ENCODE results near the gene FXYD4.
"Not testable (repeated sequence)": the region's sequence is repeated elsewhere in the genome, so short reads cannot be mapped to it uniquely, and the experiment has no call there.

The FXYD4 gene

GRCh38 chr10:43371418-43371817 is at the start of gene FXYD4:
Gene FXYD4 (plus strand): TSS chr10:43371636. CDS start chr10:43373747, 2,111 bp downstream.
- in situ Hi-C loops (cut with HindIII; ENCODE audit: low sequenced_read_pairs) = no loop called here

- in situ Hi-C loops (cut with HindIII; ENCODE audit: low sequenced_read_pairs) = no loop called here
Observed at GRCh38 chr10:43322331-43322730, 49.1 kb upstream of the FXYD4 start.

DNA sequence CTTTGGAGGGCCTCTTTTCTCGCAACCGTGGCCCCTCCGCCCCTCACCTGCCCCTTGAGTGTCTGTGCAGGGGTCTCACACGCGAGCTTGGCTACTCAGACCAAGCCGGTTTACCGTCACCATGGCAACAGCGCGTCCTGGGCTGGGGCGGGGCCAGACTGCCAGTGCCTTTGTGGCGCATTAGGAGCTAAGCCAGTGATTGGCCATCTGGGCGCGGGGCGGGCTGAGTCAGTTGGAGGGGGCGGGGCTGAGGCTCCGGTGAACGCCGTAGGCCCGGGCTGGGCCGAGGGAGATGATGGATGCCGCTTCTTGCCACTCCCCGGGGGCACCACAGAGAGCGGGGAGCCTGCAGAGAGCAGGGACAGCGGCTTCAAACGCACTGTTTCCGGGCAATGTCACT is 48.7 kb upstream of the FXYD4 start:
- in situ Hi-C loops (cut with HindIII; ENCODE audit: low sequenced_read_pairs) = no loop called here

GRCh38 chr10:43323245-43323644 is 48.2 kb upstream of the FXYD4 start:
- in situ Hi-C loops (cut with HindIII; ENCODE audit: low sequenced_read_pairs) = no loop called here

- in situ Hi-C loops (cut with HindIII; ENCODE audit: low sequenced_read_pairs) = no loop called here
Observed at GRCh38 chr10:43324876-43325275, 46.6 kb upstream of the FXYD4 start.

DNA sequence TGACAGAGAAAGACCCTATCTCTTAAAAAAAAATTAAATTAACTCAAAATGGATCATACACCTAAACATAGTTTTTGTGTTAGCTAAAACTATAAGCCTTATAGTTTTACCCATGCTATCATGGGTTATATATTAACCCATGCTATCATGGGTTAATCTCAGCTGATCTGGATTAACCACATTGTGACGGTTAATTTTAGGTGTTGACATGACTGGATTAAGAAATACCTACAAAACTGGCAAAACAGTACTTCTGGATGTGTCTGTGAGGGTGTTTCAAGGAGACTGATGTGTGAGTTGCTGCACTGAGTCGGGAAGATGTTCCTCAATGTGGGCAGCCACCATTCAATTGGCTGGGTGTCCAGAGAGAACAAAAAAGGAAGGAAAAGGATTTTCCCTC is 44.3 kb upstream of the FXYD4 start:
- in situ Hi-C loops (cut with HindIII; ENCODE audit: low sequenced_read_pairs) = no loop called here

GRCh38 chr10:43327986-43328385 is 43.5 kb upstream of the FXYD4 start:
- in situ Hi-C loops (cut with HindIII; ENCODE audit: low sequenced_read_pairs) = no loop called here

- in situ Hi-C loops (cut with HindIII; ENCODE audit: low sequenced_read_pairs) = not testable (repeated sequence)
Observed at GRCh38 chr10:43328810-43329209, 42.6 kb upstream of the FXYD4 start.

DNA sequence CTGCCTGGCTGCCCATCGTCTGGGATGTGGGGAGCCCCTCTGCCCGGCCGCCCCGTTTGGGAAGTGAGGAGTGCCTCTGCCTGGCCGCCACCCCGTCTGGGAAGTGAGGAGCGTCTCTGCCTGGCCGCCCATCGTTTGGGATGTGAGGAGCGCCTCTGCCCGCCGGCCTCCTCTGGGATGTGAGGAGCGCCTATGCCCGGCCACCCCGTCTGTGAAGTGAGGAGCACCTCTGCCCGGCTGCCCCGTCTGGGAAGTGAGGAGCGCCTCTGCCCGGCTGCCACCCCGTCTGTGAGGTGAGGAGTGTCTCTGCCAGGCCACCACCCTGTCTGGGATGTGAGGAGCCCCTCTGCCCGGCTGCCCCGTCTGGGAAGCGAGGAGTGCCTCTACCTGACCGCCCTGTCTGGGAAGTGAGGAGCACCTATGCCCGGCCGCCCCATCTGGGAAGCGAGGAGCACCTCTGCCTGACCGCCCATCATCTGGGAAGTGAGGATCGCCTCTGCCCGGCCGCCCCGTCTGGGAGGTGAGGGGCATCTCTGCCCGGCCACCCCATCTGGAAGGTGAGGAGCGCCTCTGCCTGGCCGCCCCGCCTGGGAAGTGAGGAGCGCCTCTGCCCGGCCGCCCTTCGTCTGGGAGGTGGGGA is 42.1 kb upstream of the FXYD4 start:
- in situ Hi-C loops (cut with HindIII; ENCODE audit: low sequenced_read_pairs) = not testable (repeated sequence)

GRCh38 chr10:43330049-43330823 is 41.2 kb upstream of the FXYD4 start:
- in situ Hi-C loops (cut with HindIII; ENCODE audit: low sequenced_read_pairs) = loop anchor here (5.0 kb wide), 1 partner anchor 38 kb away; no protein-coding TSS in a partner anchor

DNA sequence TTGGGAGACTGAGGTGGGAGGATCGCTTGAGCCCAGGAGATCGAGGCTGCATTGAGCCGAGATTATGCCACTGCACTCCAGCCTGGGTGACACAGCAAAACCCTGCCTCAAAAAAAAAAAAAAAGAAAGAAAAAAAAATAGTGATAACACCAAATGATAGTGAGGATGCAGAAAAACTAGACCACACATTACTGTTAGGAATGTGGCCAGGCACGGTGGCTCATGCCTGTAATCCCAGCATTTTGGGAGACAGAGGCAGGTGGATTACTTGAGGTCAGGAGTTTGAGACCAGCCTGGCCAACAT is 40.7 kb upstream of the FXYD4 start:
- in situ Hi-C loops (cut with HindIII; ENCODE audit: low sequenced_read_pairs) = loop anchor here (5.0 kb wide), 1 partner anchor 38 kb away; no protein-coding TSS in a partner anchor

DNA sequence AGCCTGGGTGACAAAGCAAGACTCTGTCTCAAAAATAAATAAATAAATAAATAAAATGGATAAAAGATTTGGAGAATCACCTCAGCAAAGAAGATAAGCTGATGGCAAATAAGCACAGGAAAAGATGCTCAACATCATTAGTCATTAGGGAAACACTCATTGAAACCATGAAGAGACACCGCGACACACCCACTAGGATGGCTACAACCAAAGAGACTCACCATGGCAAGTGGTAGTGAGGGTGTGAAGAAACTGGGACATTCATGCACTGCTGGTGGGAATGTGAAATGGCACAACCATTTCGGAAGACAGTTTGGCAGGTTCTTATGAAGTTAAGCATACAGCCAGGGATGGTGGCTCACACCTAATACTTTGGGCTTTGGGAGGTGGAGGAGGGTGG is 37.8 kb upstream of the FXYD4 start:
- in situ Hi-C loops (cut with HindIII; ENCODE audit: low sequenced_read_pairs) = loop anchor here (5.0 kb wide), 1 partner anchor 41 kb away; no protein-coding TSS in a partner anchor

DNA sequence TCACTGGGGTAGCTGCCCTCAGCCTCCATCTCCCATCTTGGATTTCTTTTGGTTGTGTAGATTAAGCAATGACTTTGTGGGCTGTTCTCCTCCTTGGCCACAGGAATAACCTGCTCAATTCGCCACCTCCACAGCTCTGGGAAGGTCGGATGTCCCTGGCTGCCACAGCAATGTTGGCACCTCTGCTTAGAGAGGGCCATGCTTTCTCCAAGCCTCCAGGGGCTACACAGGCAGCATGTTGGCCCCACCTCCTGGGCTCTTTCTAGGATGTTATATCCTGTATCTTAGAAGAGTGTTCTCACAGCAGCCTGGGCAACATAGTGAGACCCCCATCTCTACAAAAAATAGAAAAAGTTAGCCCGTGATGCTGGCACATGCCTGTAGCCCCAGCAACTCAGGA is 35.4 kb upstream of the FXYD4 start:
- in situ Hi-C loops (cut with HindIII; ENCODE audit: low sequenced_read_pairs) = no loop called here

DNA sequence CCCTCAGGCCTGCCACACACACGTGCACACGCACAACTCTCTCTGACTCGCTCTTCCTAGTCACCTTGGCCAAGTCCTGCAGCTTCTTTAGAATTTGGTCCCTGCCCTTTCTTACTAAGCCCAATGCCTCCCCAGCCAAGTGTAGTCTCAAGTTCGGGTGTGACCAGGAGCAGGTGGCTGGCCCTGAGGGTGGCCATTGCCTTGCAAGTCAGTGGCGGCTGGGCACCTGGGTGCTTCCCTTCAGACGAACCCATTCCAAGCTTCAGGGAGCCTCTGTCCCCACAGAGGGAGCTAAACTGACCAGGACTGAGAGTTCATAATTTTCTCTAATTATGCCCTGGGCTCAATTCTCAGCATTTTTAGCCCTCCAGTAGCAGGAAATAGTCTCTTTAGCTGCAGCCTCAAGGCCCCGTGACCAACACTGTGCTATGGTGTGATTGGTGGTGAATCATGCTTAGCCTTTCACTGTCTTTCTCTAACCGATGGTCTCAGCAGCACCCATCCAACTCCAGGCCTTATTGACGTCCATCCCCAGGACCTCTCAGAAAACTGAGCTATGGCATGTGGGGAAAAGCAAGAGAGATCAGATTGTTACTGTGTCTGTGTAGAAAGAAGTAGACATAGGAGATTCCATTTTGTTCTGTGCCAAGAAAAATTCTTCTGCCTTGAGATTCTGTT is 34.7 kb upstream of the FXYD4 start:
- in situ Hi-C loops (cut with HindIII; ENCODE audit: low sequenced_read_pairs) = no loop called here

GRCh38 chr10:43337536-43337935 is 33.9 kb upstream of the FXYD4 start:
- in situ Hi-C loops (cut with HindIII; ENCODE audit: low sequenced_read_pairs) = not testable (repeated sequence)

GRCh38 chr10:43338117-43338516 is 33.3 kb upstream of the FXYD4 start:
- in situ Hi-C loops (cut with HindIII; ENCODE audit: low sequenced_read_pairs) = no loop called here

GRCh38 chr10:43339136-43339535 is 32.3 kb upstream of the FXYD4 start:
- in situ Hi-C loops (cut with HindIII; ENCODE audit: low sequenced_read_pairs) = no loop called here

DNA sequence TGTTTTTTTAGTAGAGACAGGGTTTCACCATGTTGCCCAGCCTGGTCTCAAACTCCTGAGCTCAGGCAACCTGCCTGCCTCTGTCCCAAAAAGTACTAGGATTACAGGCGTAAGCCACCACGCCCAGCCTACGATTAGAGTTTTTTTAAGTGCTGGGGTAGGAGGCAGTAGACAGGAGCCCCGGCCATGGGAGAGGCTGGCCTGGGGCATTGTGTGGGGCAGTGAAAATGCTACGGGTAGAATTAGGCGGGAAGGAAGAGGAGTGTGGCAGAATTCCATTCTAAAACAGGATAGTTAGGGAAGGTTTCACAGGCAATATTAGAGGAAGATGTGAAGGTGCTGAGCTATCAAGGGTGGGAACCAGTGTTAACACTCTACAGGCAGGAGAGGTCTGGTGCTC is 31.3 kb upstream of the FXYD4 start:
- in situ Hi-C loops (cut with HindIII; ENCODE audit: low sequenced_read_pairs) = no loop called here

- in situ Hi-C loops (cut with HindIII; ENCODE audit: low sequenced_read_pairs) = no loop called here
Observed at GRCh38 chr10:43340619-43341018, 30.8 kb upstream of the FXYD4 start.

- in situ Hi-C loops (cut with HindIII; ENCODE audit: low sequenced_read_pairs) = no loop called here
Observed at GRCh38 chr10:43341450-43341849, 30.0 kb upstream of the FXYD4 start.

DNA sequence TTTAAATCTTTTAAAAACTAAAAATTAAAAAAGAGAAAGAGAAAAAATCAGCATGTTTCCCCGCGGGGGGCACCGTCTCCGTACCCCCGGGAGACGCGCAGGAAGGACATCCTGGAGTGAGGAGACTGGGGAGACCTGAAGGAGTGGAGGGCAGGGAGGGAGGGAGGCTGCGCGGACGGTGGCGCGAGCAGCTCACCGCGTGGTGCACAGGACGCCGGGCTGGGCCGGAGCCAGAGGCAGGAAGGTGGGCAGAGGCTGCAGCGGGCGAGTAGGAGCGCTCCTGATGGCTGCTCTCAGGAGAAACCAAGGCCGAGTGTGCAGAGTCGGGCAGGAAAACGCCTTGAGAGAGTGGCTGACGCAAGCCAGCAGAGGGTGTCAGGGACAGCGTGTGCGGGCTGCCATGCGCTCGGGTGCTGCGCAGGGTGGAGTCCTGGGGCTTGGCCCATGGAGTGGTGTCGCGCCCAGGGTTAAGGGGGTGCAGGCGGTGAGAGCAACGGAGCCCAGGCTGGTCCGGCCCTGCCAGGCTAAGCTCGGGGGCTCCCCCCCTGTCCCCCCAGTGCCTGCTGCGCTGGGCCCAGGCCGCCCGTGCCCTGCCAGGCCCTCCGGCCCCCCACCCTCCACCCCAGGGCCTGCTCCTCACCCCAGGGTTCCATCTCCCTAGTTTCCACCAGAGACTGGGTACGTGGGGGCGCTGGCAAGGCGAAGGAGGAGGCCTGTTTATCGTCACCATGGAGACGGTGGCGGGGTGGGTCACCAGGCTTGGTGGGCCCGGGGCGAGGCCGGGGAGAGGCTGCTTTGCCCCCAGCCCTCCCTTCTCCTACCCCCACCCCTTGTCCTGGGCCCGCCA is 28.9 kb upstream of the FXYD4 start:
- in situ Hi-C loops (cut with HindIII; ENCODE audit: low sequenced_read_pairs) = no loop called here

Measured in endothelial cell of hepatic sinusoid (primary cell).